ENCODE data around the gene TIFAB.

DNA sequence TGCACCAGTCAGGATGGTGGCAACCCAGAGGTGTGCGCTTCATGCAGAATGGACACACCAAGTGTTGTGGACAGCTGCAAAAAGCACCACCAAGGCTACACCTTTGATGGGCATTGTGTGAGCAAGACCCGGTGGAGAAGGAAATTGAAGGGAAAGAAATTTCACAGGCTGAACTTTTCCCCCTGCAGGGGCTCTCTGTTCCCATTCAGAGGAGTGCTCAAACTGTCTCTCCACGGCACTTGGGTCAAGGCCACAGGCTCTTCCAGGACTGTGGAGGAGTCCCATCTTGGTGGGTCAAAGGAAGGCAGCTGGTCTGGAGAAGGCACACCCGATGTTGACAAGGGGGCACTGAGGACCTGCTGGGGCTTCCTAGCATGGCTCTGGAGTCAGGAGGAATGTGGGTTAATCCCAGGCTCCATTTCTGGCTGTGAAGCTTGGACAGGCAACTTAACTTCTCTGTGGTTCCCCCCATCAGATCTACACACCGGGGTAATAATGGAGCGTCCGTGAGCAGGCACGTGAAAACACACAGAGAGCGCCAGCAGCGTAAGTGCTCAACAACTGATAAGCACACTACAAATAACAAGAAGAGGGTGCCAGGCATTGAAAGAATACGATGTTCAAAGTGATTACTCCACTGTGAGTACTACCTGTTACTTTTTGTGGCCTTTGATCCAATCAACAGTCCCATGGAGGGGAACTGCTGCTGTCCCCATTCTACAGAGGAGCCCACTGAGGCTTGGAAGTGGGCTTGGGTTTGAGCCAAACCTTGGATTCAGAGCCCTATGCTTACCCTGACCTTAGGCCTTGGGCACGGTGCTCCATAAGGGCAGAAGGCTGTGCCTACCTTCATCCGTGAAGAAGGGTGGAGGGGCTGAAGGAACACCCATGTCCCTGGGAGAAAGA lies 34.2 kb upstream of the TIFAB start:
- TF ChIP-seq CTCF (IDR thresholded peaks at IDR 0.05) (no peak), POLR2A (IDR thresholded peaks at IDR 0.05) (no peak), POLR2AphosphoS5 (IDR thresholded peaks at IDR 0.05) (no peak)
